COLO829 (cell line): ENCODE results near the gene FXYD7.
A peak's percentile ranks its signal among the peaks of the same experiment; 100 is the strongest.
"Not testable (repeated sequence)": the region's sequence is repeated elsewhere in the genome, so short reads cannot be mapped to it uniquely, and the experiment has no call there.

Experiments
- DNase-seq: peaks from one replicate; pipeline ENCODE4 v3.0.0; 2012; ENCODE audit warnings: low spot score

FXYD7 gene

GRCh38 chr19:35143231-35143715, at the start of gene FXYD7:
FXYD7 (plus strand) TSS chr19:35143255; CDS start chr19:35143334, 79 bp downstream.
- DNase-seq = no peak

- DNase-seq = no peak
Observed at GRCh38 chr19:35093430-35093829, 49.6 kb upstream of the FXYD7 start.

DNA sequence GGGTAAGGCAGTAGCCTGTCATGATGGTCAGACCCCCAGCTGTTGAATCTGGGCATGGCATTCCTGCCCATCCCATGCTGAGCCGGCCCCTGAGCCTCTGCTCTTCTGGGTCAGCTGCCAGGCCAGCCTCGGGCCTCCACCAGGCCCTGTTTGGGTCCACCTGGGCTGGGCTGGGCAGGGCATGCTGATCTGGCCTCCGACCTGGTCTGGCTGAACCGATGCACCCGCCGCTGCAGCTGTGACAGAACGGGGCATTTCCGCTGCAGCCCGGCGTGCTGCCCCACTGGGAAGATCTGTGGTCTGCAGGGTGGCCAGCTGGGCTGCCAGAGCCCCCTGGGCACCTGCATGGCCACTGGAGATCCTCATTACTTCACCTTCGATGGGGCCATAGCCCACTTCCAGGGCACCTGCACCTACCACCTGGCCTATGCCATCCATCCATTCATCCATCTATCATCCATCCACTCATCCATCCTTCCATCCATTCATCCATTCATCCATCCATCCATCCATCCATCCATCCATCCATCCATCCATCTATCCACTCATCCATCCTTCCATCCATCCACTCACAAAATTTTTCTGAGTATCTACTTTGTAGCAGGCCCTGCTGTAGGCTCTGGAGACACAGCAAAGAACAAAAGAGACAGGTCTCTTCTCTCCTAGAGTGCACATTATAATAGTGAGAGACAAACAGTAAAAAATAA, 49.0 kb upstream of the FXYD7 start:
- DNase-seq = no peak

DNA sequence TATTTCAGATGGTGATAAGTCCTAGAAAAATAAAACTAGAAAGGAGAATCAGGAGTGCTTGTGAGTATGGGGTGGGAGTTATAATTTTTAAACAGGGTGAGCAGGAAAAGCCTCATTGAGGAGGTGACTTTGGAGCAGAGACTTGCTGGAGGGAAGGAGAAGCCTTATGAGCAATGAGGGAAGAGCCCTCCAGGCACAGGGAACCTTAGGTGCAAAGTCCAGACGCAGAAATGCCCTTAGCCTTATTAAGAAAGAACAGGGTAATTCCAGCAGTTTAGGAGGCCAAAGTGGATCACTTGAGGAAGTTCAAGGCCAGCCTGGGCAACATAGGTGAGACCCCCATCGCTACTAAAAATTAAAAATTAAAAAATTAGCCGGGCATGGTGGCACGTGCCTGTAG, 48.4 kb upstream of the FXYD7 start:
- no peak for DNase-seq

- DNase-seq = no peak
Observed at GRCh38 chr19:35095667-35096368, 47.2 kb upstream of the FXYD7 start.

GRCh38 chr19:35098413-35099049, 44.5 kb upstream of the FXYD7 start:
- DNase-seq = no peak

- DNase-seq = no peak
Observed at GRCh38 chr19:35099155-35099896, 43.7 kb upstream of the FXYD7 start.

DNA sequence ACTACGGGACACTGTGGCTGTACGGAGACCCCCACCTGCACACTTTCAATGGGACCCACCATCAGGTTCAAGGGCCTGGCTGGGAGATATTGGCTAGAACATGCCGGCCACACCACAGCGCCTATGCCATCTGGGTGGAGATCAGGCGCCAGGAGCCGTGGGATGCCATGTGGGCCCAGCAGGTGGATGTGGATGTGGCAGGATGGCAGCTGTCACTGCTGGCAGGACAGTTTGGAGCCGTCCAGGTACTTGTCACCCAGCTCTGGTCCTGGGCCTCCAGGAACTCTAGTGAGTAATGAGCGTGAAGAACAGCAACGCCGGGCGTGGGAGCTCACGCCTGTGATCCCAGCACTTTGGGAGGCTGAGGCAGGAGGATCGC, 43.2 kb upstream of the FXYD7 start:
- DNase-seq = no peak

DNA sequence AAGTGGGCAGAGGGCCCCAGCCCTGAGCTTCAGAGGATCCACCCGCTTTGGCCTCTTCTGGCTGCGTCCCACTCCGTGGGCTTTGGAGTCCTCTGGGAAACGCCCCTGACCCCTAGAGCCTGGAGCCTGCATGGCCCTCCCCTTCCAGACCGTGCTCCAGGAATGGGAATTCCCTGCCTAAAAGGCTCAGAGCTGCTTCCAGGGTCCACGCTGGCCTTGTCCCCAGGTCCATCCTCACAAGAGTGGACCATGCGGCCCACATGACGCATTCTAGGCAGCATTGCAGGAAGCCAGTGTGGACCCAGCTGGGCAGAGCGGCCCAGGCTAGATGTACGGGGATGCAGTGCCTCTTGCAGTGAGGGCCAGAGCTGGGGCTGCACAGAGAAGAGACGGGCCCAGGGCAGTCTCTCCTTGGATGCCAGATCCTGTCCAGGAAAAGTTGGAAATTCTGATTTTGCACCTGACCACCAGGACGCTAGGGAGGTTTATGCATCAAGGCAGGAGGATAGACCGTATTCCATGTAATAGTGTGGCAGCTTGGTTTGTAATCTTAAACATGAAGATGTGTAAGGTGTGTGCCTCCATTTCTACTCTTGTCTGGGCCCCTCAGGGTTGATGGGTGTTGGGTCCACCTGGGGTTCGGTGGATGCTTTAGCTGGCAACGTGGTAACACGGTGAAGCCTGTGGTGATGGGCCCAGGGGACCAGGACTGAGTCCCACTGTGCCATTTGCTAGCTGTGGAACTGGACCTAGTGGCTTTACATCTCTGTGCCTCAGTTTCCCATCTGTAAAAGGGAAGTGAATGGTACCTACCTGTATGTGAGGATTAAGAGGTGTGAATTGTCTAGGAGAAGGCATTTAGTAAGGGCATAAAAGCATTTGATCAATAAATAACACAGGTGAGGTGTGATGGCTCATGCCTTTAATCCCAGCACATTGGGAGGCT, 42.2 kb upstream of the FXYD7 start:
- DNase-seq = no peak

- DNase-seq = not testable (repeated sequence)
Observed at GRCh38 chr19:35101949-35102348, 41.1 kb upstream of the FXYD7 start.

DNA sequence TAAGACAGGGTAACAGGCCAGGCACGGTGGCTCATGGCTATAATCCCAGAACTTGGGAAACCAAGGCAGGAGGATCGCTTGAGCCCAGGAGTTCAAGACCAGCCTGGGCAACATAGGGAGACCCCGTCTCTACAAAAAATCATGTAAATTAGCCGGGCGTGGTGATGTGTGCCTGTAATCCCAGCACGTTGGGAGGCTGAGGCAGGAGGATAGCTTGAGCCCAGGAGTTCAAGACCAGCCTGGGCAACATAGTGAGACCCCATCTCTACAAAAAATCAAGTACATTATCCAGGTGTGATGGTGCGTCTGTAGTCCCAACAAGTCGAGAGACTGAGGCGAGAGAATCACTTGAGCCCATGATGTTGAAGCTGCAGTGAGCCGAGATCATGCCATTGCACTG, 39.4 kb upstream of the FXYD7 start:
- not testable (repeated sequence) for DNase-seq

- no peak for DNase-seq
Observed at GRCh38 chr19:35104361-35104760, 38.7 kb upstream of the FXYD7 start.

DNA sequence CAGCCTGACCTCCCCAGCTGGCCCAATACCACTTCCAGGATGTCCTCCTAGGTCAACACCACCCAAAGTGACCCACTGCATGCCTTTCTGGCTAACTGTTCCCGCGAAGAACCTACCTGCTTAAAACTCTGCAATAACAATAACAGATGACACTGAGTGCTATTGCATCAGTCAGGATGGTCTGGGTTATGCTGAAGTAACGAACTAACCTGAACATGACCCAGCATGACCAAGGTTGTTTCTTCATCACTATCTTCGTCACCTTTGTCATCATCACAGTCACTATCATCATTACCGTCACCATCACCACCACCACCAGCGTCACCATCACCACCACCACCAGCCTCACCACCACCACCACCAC, 38.0 kb upstream of the FXYD7 start:
- no peak for DNase-seq

DNA sequence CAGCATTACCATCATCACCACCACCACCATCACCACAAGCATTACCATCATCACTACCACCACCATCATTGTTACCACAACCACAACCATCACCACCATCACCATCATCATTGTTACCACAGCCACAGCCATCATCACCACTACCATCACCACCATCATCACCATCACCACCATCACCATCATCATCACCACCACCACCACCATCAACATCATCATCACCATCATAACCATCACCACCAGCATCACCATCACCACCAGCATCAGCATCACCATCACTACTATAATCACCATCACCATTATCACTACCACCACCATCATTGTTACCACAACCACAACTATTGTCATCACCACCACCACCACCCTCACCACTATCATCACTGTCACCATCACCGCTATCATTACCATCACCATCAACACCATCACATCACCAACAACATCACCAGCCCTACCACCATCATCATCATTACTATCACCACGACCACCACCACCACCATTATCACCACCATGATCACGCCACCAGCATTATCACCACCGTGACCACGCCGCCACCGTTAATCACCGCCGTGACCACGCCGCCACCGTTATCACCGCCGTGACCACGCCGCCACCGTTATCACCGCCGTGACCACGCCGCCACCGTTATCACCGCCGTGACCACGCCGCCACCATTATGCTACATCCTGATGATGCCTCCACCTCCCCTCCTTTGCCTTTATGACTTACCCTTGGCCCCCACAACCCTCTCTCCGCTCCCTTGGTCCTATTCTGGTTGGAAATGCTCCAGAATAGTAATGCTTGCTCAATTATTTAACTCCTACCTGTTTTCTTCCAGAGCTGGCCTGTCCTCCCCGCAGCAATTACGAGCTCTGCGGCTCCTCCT, 37.4 kb upstream of the FXYD7 start:
- DNase-seq = no peak

DNA sequence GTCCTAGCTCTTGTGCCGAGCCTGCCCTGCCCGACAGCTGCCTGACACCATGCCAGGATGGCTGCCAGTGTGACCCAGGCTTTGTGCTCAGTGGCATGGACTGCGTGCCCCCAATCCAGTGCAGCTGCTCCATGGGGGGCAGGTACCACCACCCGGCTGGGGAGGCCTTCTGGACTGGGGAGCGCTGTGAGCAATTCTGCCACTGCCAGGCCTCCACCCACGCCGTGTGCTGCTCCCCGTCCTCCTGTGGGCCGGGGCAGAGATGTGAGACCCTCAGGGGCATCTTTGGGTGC, 36.8 kb upstream of the FXYD7 start:
- no peak for DNase-seq

DNA sequence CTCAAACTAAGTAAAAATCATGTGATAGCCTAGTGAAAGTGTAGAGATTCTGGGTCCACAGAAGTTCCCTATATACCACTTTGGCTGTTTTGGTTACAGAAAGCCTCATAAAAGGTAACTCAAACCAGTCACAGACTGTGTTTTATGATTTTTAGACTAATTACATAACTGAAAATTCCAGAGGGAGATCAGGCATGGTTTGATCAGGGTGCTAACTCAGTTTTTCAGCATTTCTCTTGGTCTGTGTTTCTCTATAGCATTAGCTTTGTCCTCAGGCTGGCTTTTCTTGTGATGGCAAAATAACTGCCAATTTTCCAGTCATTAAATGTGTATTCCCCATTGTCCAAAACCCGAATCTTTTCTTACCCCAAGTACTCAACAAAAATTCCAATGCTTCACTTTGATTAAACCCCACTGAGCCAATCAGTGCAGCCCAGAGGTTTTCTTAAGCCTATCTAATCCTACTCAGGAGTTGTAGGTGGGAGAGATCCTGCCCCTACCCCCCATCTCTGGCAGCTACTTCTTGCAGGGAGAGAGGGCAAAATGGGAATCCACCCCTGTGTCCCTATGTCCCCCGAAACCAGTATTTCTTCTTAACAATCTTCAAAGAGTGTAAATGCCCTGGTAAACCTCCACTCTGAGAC, 36.0 kb upstream of the FXYD7 start:
- peak; percentile 51 for DNase-seq

DNA sequence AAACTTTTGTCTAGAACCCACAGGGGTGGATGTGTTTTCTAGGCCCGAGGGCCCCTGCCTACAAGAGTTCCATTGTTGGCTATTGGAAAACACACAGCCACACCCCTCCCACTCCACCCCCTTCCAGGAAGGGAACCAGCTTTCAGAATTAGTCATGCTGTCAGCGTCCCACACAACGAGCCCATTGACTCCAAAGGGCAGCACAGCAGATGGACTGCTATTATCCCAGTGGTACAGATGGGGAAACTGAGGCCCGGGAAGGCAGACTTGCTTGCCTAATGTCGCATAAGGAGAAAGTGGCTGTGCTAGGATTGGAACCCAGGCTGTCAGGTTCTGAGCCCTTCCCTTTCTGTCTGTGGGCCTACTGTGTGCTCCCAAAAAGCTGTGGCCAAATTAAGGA, 35.5 kb upstream of the FXYD7 start:
- peak; percentile 98 for DNase-seq

DNA sequence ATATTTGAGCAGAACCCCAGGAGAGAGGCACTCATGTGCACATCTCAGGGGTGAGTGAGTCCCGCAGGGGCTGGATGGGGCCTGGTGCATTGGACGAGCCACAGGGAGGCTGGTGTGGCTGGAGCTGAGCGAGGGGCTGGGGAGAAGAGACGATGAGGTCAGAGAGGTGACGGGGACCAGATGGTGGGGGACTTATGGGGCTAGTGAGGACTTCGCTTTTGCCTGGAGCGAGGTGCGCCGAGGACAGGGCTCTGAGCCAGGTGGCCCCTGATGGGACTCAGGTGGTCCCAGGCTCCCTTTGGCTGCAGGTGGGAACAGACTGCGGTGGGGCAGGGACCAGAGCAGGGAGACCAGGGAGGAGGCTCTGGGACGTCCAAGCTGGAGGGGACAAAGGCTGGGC, 34.3 kb upstream of the FXYD7 start:
- DNase-seq = no peak

DNA sequence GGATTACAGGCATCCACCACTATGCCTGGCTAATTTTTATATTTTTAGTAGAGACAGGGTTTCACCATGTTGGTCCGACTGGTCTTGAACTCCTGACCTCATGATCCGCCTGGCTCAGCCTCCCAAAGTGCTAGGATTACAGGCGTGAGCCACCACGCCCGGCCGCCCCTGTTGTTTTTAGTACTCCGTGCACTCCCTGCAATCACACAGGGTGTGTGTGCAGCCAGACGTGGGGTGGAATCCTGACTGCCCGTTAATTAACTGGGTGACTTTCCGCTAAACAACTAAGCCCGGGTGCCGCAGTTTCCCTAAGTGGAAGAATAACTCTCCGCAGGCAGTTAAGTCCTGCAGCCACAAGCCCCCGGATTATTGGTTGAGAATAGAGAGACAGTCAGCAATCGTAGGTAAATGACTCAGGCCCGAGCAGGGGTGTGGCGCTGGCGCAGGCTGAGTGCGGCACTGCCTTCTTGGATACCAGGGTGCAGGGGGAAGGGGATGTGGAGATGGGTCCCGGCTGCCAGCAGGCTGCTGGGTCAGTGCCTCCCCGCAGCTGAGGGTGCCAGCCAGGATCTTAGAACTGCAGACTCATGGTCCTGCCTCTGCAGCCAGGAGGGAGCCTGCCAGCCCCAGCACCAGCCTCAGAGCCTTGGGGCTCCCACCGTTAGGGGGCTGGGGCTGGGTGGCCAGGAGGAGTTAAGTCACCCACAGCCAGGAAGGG, 33.5 kb upstream of the FXYD7 start:
- no peak for DNase-seq
